ENCODE results near the gene FOXP1.
"Not testable (repeated sequence)": the region's sequence is repeated elsewhere in the genome, so short reads cannot be mapped to it uniquely, and the experiment has no call there.

Gene FOXP1

GRCh38 chr3:70979983-70980645, 603.4 kb downstream of the FOXP1 start (continued):
- TF ChIP-seq ISL1 (CRISPR knock-in tag; IDR thresholded peaks at IDR 0.05): no peak
- TF ChIP-seq CSDC2 (CRISPR knock-in tag; IDR thresholded peaks at IDR 0.05): no peak
- TF ChIP-seq ZNF70 (CRISPR knock-in tag; IDR thresholded peaks at IDR 0.05): no peak
- TF ChIP-seq ESRRG (CRISPR knock-in tag; IDR thresholded peaks at IDR 0.05): no peak
- no peak for TF ChIP-seq ZC3H10 (CRISPR knock-in tag; IDR thresholded peaks at IDR 0.05)
- no peak for TF ChIP-seq ARNTL (CRISPR knock-in tag; IDR thresholded peaks at IDR 0.05; ENCODE audit: borderline replicate concordance, low read depth)
- TF ChIP-seq ZFP30 (CRISPR knock-in tag; IDR thresholded peaks at IDR 0.05): no peak
- TF ChIP-seq, protein P1, sequence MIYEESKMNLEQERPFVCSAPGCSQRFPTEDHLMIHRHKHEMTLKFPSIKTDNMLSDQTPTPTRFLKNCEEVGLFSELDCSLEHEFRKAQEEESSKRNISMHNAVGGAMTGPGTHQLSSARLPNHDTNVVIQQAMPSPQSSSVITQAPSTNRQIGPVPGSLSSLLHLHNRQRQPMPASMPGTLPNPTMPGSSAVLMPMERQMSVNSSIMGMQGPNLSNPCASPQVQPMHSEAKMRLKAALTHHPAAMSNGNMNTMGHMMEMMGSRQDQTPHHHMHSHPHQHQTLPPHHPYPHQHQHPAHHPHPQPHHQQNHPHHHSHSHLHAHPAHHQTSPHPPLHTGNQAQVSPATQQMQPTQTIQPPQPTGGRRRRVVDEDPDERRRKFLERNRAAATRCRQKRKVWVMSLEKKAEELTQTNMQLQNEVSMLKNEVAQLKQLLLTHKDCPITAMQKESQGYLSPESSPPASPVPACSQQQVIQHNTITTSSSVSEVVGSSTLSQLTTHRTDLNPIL (CRISPR knock-in tag; IDR thresholded peaks at IDR 0.05; ENCODE audit: low read depth): no peak
- TF ChIP-seq ZFP3 (CRISPR knock-in tag; IDR thresholded peaks at IDR 0.05): no peak
- TF ChIP-seq, protein P2, sequence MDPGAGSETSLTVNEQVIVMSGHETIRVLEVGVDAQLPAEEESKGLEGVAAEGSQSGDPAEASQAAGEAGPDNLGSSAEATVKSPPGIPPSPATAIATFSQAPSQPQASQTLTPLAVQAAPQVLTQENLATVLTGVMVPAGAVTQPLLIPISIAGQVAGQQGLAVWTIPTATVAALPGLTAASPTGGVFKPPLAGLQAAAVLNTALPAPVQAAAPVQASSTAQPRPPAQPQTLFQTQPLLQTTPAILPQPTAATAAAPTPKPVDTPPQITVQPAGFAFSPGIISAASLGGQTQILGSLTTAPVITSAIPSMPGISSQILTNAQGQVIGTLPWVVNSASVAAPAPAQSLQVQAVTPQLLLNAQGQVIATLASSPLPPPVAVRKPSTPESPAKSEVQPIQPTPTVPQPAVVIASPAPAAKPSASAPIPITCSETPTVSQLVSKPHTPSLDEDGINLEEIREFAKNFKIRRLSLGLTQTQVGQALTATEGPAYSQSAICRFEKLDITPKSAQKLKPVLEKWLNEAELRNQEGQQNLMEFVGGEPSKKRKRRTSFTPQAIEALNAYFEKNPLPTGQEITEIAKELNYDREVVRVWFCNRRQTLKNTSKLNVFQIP (CRISPR knock-in tag; IDR thresholded peaks at IDR 0.05; ENCODE audit: borderline replicate concordance, low read depth): no peak
- TF ChIP-seq GLIS3 (CRISPR knock-in tag; IDR thresholded peaks at IDR 0.05): no peak
- no peak for TF ChIP-seq TOX (CRISPR knock-in tag; IDR thresholded peaks at IDR 0.05; ENCODE audit: borderline replicate concordance)
- no peak for TF ChIP-seq OSR1 (CRISPR knock-in tag; IDR thresholded peaks at IDR 0.05)

DNA sequence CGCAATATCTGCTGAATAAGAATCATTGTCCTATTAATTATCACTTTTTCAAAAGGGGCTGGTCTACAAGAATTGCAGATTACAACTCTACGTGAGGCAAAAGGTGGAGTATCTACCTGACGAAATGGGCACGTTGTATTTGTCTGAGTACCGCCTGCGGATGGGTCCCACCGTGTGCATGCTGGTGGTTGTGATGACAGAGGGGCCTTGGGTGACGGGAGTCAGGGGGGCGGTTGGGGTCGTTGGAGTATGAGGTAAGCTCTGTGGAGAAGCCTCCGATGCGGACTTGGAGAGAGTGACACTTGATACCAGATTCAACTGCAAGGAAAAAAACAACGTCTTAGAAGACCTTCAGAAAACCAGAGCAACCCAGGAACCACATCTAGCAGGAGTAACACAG, 605.8 kb downstream of the FOXP1 start:
- no peak for ATAC-seq
- TF ChIP-seq ZFP3 (CRISPR knock-in tag; IDR thresholded peaks at IDR 0.05): no peak
- TF ChIP-seq TOX (CRISPR knock-in tag; IDR thresholded peaks at IDR 0.05; ENCODE audit: borderline replicate concordance): no peak
- TF ChIP-seq, protein P1 (CRISPR knock-in tag; IDR thresholded peaks at IDR 0.05; ENCODE audit: low read depth): no peak
- TF ChIP-seq, protein P2 (CRISPR knock-in tag; IDR thresholded peaks at IDR 0.05; ENCODE audit: borderline replicate concordance, low read depth): no peak
- no peak for TF ChIP-seq BACH2 (CRISPR knock-in tag; IDR thresholded peaks at IDR 0.05; ENCODE audit: borderline replicate concordance)
- TF ChIP-seq SNAI2 (CRISPR knock-in tag; IDR thresholded peaks at IDR 0.05): no peak
- no peak for TF ChIP-seq TCF4 (CRISPR knock-in tag; IDR thresholded peaks at IDR 0.05; ENCODE audit: borderline replicate concordance)
- TF ChIP-seq TSHZ2 (CRISPR knock-in tag; IDR thresholded peaks at IDR 0.05): no peak
- TF ChIP-seq ESRRG (CRISPR knock-in tag; IDR thresholded peaks at IDR 0.05): no peak

DNA sequence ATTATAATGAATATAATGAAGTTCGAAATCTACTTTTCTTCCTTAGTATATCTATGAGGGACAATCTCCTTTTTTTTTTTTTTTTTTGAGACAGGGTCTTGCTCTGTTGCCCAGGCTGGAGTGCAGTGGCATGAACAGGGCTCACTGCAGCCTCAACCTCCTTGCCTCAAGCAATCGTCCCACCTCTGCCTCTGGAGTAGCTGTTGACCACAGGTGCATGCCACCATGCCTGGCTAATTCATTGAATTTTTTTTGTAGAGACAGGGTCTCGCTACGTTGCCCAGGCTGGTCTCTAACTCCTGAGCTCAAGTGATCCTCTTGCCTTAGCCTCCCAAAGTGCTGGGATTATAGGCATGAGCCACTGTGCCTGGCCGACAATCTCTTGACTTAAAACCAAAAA, 607.5 kb downstream of the FOXP1 start:
- ATAC-seq: not testable (repeated sequence)

DNA sequence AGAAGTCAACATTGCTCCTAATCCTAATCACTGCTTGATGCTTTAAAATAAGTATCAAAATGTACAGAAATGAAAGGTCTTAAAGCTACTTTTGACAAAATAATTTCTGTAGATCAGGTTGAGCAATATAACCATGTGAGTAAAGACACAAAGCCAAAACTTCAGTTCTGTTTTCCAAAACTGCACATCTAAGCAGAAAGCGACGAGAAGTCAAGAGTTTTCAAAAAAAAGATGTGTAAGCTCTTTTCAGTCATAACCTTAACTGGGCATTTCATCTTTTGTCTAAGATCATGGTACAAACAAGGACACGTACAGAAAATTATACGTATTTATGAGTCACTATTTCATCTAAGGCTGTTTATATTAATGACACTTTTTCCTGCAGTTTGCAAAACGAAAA, 608.8 kb downstream of the FOXP1 start:
- ATAC-seq: no peak
- TF ChIP-seq ZNF70 (CRISPR knock-in tag; IDR thresholded peaks at IDR 0.05) (no peak), ZFP3 (CRISPR knock-in tag; IDR thresholded peaks at IDR 0.05) (no peak), ZC3H10 (CRISPR knock-in tag; IDR thresholded peaks at IDR 0.05) (no peak), ZNF8 (CRISPR knock-in tag; IDR thresholded peaks at IDR 0.05) (no peak), ARNTL (CRISPR knock-in tag; IDR thresholded peaks at IDR 0.05; ENCODE audit: borderline replicate concordance, low read depth) (no peak)
- TF ChIP-seq, protein P2 (CRISPR knock-in tag; IDR thresholded peaks at IDR 0.05; ENCODE audit: borderline replicate concordance, low read depth): no peak
- TF ChIP-seq, protein P3, sequence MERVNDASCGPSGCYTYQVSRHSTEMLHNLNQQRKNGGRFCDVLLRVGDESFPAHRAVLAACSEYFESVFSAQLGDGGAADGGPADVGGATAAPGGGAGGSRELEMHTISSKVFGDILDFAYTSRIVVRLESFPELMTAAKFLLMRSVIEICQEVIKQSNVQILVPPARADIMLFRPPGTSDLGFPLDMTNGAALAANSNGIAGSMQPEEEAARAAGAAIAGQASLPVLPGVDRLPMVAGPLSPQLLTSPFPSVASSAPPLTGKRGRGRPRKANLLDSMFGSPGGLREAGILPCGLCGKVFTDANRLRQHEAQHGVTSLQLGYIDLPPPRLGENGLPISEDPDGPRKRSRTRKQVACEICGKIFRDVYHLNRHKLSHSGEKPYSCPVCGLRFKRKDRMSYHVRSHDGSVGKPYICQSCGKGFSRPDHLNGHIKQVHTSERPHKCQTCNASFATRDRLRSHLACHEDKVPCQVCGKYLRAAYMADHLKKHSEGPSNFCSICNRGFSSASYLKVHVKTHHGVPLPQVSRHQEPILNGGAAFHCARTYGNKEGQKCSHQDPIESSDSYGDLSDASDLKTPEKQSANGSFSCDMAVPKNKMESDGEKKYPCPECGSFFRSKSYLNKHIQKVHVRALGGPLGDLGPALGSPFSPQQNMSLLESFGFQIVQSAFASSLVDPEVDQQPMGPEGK (CRISPR knock-in tag; IDR thresholded peaks at IDR 0.05; ENCODE audit: borderline replicate concordance): no peak

Measured in SK-N-SH treated with all-trans-retinoic acid at 6 μM for 48 hours (cell line).